Measurements from ENCODE around the gene FAM124A. TPM values are rescaled to one million over a fixed set of nuclear protein-coding genes. Genes with fewer than 3 reads are reported as not detected.
A peak's percentile ranks its signal among the peaks of the same experiment; 100 is the strongest.

Gene FAM124A
- total and polyA plus RNA-seq, 7 donors, result 0.23 to 18.3 (median 11.7) TPM

GRCh38 chr13:51237386-51237785 is 15.2 kb downstream of the FAM124A start:
- Histone ChIP-seq H3K9me3 (no peaks in the 10 kb centered on the region), H3K4me3 (no peak overlapping the region), H3K36me3 (peaks cover 0 to 5% (median 0%) of the 10 kb centered on the region in 4 donors), H3K27ac (no peak overlapping the region), H3K27me3 (no peaks in the 10 kb centered on the region), H3K4me1 (peaks cover 0 to 33% (median 19%) of the 10 kb centered on the region in 4 donors)
- TF ChIP-seq CTCF (IDR thresholded peaks at IDR 0.05) (no peak), POLR2AphosphoS5 (IDR thresholded peaks at IDR 0.05) (no peak), POLR2A (IDR thresholded peaks at IDR 0.05) (no peak), EP300 (IDR thresholded peaks at IDR 0.05) (no peak)
- intact Hi-C loops (cut with DNase I), result no loop called here
- no peak for DNase-seq
- WGBS, 2 donors, result 79% methylated on average over 4 of the region's 4 CpGs

GRCh38 chr13:51237887-51238286 is 15.7 kb downstream of the FAM124A start:
- peaks cover 0 to 38% (median 23%) of the 10 kb centered on the region in 4 donors for H3K4me1 ChIP-seq
- intact Hi-C loops (cut with DNase I), result no loop called here
- TF ChIP-seq EP300 (IDR thresholded peaks at IDR 0.05) (no peak), POLR2A (IDR thresholded peaks at IDR 0.05) (no peak), CTCF (IDR thresholded peaks at IDR 0.05) (no peak), POLR2AphosphoS5 (IDR thresholded peaks at IDR 0.05) (no peak)
- no peak for DNase-seq
- H3K27me3 ChIP-seq, result no peaks in the 10 kb centered on the region
- no peak overlapping the region for H3K4me3 ChIP-seq
- no peaks in the 10 kb centered on the region for H3K9me3 ChIP-seq
- H3K36me3 ChIP-seq, result peaks cover 0 to under 1% (median 0%) of the 10 kb centered on the region in 4 donors
- 89 to 91% methylated on average over 2 of the region's 2 CpGs for WGBS, 2 donors
- H3K27ac ChIP-seq, result no peak overlapping the region

GRCh38 chr13:51240178-51240577 is 18.0 kb downstream of the FAM124A start:
- H3K9me3 ChIP-seq, result no peaks in the 10 kb centered on the region
- 76 to 83% methylated on average over 5 of the region's 5 CpGs for WGBS, 2 donors
- no peak for DNase-seq
- H3K4me1 ChIP-seq, result peaks cover 0 to 59% (median 33%) of the 10 kb centered on the region in 4 donors
- no peaks in the 10 kb centered on the region for H3K36me3 ChIP-seq
- H3K27ac ChIP-seq, result peak overlapping the region; percentile 58 to 81 (median 74)
- no peak for TF ChIP-seq POLR2A (IDR thresholded peaks at IDR 0.05)
- peak in 2 of 4 donors; percentile 33 to 72 for TF ChIP-seq EP300 (IDR thresholded peaks at IDR 0.05)
- no peak for TF ChIP-seq CTCF (IDR thresholded peaks at IDR 0.05)
- peak in 3 of 4 donors; percentile 13 to 41 (median 32) for TF ChIP-seq POLR2AphosphoS5 (IDR thresholded peaks at IDR 0.05)
- H3K4me3 ChIP-seq, result no peak overlapping the region
- no peaks in the 10 kb centered on the region for H3K27me3 ChIP-seq
- intact Hi-C loops (cut with DNase I), result no loop called here

GRCh38 chr13:51240958-51241357 is 18.8 kb downstream of the FAM124A start:
- no peak for DNase-seq
- Histone ChIP-seq H3K4me1 (peaks cover 0 to 61% (median 33%) of the 10 kb centered on the region in 4 donors), H3K9me3 (no peaks in the 10 kb centered on the region), H3K4me3 (no peak overlapping the region), H3K27me3 (no peaks in the 10 kb centered on the region), H3K27ac (peak overlapping the region; percentile 58 to 81 (median 74)), H3K36me3 (no peaks in the 10 kb centered on the region)
- intact Hi-C loops (cut with DNase I), result no loop called here
- WGBS, 2 donors, result 89 to 94% methylated on average over 3 of the region's 3 CpGs
- TF ChIP-seq POLR2AphosphoS5 (IDR thresholded peaks at IDR 0.05) (no peak), EP300 (IDR thresholded peaks at IDR 0.05) (no peak), CTCF (IDR thresholded peaks at IDR 0.05) (no peak), POLR2A (IDR thresholded peaks at IDR 0.05) (no peak)

- TF ChIP-seq POLR2AphosphoS5 (IDR thresholded peaks at IDR 0.05) (peak; percentile 75 to 89 (median 82)), POLR2A (IDR thresholded peaks at IDR 0.05) (no peak), EP300 (IDR thresholded peaks at IDR 0.05) (peak in 3 of 4 donors; percentile 60 to 84 (median 76))
- no peaks in the 10 kb centered on the region for H3K27me3 ChIP-seq
- intact Hi-C loops (cut with DNase I), result no loop called here
- DNase-seq, result peak; percentile 91
- no peaks in the 10 kb centered on the region for H3K36me3 ChIP-seq
- peak overlapping the region; percentile 58 to 81 (median 74) for H3K27ac ChIP-seq
- peaks cover 0 to 64% (median 39%) of the 10 kb centered on the region in 4 donors for H3K4me1 ChIP-seq
- no peaks in the 10 kb centered on the region for H3K9me3 ChIP-seq
- 74 to 79% methylated on average over 6 of the region's 6 CpGs for WGBS, 2 donors
- H3K4me3 ChIP-seq, result no peak overlapping the region
Measured at GRCh38 chr13:51241720-51242119, 19.5 kb downstream of the FAM124A start.
